Non-pigmented ciliary epithelial cell (primary cell): ENCODE results near the gene RIC1.
"Not testable (repeated sequence)": the region's sequence is repeated elsewhere in the genome, so short reads cannot be mapped to it uniquely, and the experiment has no call there.

Experiments
- DNase-seq: peaks from one replicate; pipeline ENCODE4 v3.0.0-alpha.2; 2010; ENCODE audit warnings: low read depth

RIC1 gene

DNA sequence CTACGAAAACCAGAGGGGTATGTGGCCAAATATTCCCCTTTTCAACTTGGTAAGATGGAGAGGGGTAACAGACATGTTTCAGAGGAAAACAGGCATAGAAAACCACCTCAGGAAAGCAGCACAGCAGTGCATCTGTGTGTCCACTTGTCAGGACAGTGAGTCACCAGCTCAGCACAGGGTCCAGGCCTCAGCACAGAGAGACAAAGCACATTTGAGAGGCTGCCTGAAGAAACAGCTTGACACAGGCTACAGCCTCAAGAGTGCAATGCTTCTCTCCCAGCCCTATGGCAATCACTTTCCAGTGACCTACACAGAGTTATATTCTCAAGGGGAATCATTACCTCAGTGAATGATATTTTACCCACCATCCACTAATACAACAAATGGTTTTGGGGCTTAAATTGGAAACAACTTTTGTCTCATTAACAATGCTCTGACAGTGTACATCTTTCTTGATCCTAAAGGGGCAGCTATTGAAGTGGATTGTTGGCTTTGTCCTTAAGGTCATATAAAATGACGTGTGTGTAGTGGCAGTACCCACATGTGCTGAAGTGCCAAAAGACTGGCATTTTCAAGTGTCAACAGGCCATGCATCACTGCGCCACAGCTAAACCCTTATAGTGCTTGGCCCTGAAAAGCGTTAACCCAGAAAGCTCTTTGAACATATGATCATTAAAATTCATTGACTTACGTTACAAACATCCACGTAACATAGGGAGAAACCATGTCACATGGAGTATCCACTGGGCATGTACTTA lies 157.6 kb downstream of the RIC1 start:
- no peak for DNase-seq

DNA sequence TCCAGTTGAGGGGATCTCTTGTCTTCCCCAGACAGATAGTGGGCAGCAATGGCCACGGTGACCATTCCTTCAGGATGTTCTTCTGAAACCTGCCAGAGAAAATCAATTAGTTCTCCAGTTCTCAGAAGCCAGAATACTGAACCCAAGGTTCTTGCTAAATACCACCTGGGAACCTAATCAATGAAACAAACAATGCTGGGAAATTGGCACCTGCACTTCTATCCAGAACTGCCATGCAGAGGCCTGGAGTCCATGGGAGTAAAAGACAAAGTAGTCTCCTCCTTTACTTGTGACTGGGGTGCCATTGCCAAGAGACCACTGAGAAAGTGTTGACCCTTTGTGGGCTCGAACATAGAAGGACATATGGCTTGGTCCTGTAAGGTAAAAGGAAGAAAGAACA lies 158.3 kb downstream of the RIC1 start:
- no peak for DNase-seq

DNA sequence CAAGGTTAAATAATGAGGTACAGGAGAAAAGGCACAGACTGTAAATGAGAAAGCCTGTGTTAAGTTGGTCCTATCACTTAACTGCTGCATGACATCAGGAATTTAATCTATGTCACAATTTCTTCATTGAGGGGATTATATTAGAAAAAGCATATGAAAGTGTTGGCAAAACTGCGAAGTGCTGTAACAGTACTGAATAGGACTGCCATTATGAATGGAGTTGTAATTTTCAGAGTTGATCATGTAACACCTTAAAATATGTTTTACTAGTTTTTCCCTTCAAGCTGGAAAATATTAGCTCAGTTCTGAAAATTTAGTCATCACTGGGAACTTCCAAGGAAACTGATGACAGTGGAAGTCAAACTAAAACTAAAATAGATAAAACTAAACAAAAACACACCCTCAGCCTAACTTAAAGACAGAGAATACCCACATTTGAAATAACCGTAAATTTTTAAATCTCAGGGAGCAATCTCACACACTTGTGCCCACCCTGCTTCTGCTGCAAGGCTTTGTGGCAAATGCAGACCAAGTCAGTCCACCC lies 158.9 kb downstream of the RIC1 start:
- DNase-seq: no peak

DNA sequence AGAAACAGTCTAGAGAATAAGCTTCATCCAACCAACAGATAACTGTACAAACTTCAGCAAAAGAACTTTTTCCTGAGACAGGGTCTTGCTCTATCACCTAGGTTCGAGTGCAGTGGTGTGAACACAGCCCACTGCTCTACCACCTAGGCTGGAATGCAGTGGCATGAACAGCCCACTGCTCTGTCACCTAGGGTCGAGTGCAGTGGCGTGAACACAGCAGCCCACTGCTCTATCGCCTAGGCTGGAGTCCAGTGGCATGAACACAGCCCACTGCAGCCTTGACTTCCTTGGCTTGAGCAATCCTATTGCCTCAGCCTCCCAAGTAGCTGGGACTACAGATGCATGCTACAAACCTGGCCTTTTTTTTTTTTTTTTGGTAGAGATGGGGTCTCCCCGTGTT lies 160.6 kb downstream of the RIC1 start:
- no peak for DNase-seq

DNA sequence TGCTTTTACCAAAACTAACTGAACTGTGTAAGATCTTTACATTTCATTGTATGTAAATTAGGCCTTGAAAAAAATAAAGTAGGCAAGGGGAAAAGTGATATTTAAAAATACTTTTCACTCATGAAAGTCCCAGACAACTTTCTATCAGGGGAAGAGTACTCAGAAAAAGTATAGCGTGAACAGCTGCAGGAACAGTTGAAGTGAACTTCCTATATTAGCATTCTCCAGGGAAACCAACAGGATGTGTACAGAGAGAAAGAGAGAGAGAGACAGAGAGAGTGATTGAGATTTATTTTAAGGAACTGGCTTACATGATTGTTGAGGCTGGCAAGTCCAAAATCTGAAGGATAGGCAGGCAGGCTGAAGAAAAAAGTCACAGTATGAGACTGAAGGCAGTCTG lies 162.0 kb downstream of the RIC1 start:
- DNase-seq: no peak

DNA sequence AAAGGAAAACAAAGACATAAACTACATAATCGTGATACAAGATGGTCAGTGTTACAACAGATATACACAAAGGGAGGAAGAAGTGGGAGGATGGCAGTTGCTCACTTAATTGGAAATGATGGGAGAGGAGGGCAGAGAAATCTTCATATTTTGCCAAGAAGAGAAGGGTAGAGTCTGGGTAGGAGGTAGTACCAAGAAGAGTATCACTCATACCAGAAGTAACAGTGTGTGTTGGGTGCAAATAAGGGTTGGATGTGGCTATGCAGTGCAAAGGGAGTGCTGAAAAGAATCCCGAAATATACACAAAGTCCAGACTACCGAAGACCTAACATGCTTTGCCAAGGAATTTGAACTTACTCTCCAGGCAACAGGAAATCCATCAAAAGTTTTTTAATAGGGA lies 163.0 kb downstream of the RIC1 start:
- DNase-seq: no peak

DNA sequence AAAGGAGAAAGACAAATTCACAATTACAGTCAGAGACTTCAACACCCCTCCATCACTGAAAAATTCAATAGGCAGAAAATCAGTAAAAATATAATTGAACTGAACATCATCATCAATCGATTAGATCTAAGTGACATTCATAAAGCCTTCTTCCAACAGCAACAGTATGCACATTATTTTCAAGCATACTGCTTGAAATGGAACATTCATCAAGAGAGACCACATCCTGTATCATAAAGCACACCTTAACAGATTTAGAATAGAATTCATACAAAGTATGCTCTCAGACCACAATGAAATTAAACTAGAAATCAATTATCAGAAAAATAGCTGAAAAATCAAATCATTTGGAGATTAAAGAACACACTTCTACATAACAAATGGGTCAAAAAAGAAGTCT lies 164.9 kb downstream of the RIC1 start:
- no peak for DNase-seq

DNA sequence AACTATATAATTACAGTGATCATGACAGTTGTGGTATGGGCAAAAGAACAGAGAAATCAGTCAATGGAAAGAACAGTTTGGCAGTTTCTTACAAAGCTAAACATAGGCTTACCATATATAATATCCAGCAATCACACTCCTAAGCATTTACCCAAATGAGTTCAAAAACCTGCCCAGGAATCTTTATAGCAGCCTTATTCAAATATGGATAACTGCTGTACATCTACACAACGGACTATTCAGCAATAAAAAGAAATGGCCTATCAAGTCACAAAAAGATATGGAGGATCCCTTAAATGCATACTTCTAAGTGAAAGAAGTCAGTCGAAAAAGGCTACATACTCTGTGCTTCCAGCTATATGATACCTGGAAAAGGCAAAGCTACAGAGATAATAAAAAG lies 167.4 kb downstream of the RIC1 start:
- no peak for DNase-seq

DNA sequence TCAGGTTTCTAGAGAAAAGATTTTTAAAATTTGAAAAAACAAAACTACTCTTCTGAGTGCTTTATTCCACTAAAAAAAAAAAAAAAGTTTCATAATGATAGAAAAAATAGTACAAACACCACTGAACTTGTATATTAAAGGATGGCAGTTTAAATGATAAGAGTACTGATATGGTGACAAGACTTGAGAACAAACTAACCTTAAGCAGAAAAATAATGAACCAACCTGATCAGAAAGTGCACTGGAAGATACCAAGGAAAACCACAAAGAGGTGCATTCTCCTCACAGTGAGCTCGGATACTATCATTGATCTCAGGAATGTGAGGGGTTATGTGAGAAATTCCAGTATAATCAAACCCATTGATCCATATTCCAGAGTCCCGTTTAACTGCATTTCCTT lies 169.7 kb downstream of the RIC1 start:
- no peak for DNase-seq

DNA sequence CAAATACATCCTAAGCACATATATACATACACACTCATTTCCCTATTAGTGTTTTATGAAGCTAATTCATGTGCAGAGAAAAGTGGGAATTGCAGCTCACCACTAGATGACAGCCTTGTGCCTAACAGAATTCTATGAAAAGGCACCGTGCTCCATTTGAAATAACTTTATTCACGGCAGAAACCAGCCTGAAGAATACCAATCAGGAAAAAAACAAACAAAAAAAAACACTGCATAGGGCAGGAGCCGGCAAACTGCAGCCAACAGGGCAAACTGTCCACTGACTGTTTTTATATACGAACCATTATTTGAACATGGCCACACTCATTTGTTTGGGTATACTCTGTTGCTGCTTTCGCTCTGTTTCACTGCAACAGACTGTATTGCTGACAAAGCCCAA lies 170.4 kb downstream of the RIC1 start:
- DNase-seq: no peak

DNA sequence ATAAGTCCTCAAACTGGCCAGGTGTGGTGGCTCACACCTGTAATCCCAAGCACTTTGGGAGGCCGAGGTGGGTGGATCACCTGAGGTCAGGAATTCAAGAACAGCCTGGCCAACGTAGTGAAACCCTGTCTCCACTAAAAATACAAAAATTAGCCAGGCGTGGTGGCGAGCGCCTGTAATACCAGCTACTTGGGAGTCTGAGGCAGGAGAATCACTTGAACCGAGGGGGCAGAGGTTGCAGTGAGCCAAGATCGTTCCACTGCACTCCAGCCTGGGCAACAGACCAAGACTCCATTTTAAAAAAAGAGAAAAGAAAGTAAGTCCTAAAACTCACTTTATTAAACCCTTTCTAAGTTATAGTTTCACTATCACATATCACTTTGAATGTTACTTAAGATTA lies 171.5 kb downstream of the RIC1 start:
- DNase-seq: not testable (repeated sequence)

DNA sequence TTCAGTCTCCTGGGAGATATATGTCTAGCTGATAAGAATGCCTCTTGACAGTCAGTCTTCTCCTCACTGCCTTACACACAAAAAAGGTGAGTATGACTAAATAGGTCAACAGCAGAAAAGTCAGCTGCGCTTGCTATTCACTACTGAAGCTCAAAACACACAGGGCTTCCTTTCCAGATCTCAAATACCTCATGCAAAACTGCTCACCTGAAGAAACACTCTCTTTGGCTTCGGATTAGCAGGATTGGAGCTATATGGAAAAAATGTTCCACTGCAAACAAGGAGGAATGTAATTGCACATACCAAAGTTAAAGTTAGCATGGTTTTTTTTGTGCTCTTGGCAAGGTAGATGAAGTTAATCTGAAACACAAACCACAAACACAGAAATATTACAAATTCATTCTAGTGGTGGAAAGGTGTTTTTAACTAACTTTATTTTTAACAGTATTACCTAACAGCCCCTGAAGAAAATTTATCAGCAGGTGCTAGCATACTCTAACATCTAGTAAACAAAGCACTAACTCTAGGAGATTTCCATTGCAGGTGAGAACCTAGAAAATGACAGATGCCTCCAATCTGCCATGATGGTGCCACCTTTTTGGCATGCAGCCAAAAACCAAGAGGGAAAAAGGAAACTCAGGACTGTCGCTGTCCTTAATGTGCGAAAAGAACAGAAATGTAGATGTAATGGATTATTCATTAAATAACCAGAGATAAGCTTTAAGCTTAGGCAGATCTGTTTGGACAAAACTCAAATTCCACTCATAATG lies 172.2 kb downstream of the RIC1 start:
- DNase-seq: no peak

DNA sequence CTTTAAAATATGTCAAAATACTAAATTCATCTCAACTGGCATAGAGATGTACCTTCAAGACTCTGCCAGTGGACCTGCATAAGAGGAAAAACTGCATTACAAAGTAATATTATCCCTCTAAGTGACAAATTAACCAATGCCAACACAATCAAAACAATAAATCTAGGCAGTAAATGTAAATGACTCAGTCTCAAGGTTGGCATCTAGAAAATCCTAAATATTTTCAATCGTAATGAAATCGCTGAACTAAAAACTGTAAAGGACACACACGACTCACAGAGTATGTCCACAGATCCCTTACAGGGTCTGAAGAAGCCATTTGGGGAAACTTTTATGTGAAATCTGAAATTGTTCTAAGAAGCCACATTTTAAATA lies 172.8 kb downstream of the RIC1 start:
- DNase-seq: no peak

DNA sequence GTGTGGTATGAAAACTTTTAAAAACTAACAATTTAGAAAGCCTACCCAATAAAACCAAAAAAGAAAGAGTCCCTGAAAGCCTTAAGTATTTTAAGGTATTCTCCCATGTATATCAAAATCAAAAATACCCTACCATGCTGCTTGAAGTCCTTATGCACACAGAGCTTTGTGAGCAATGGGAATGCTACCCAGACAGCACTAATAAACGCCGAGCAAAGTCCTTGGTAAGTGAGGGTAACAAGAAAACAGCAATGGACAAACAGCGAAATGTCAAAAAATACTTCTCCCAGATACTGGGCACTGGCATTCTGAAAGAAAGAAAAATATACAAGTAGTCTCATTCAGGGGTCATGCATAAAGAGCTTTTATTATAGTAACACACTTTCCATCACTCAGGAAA lies 176.6 kb downstream of the RIC1 start:
- DNase-seq: no peak

DNA sequence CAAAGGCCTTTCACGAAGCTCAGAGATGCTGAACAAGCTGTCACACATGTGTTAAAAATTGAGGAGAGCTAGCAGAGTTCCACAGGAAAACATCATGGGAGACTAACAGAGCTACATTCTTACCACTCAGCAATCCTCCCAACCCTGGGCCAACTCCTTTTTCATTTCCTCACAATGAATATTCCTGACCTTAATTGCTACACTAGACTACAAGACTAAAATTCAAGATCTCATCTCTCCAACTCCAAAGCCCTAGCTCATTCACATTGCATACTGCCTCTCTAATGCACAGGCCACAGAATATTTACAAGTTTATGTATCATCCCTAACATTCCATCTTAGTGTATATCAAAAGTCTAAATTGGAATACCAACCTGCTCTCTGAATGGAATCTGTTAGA lies 182.8 kb downstream of the RIC1 start:
- DNase-seq: no peak

DNA sequence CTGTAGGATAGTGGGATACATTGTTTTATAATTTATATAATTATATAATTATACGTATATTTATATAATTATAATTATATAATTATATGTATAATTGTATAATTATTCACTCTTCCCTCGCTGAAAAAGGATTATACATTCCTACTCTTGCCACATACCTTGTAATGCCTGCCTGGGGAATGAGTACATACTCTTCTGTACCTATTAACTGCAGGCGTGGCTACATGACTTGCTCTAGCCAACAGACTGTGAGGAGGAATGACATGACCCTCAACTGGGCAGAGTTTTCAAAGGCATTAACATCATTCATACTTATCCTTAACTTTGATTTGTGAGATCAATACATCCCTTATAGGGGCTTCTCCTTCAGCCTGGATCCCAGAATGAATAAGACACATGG lies 184.9 kb downstream of the RIC1 start:
- DNase-seq: no peak

DNA sequence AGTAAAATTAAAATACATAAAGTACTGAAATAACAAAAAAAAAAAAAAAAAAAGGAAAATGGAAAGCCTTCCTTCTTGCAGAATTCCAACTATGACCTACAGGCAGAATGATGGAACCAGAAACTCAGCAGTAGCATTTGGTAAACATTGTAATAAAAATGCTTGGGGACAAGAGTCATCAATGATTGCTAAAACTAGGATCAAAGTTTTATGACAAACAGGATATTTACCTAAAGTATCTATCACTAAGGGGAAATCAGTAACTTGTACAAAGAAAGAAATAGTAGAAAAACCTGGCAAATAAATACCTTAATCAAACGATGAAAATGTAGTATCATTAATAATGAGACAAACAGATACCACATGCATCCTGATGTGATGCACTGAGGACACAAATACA lies 186.6 kb downstream of the RIC1 start:
- no peak for DNase-seq

DNA sequence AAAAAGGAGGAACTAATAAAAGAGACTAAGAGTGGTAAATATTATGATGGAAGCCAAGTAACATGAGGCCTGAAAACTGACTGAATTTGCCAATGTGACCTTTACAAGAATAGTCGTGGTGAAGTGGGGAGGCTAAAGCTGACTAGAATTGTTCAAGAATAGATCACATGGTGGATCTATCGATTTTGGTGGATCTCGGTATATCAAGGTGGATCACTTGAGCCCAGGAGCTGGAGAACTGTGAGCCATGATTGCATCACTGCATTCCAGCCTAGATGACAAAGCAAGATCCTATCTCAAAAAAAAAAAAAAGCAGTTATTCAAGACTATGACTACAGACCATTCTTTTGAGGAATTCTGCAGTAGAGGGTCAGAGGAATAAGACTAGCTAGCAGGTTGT lies 189.0 kb downstream of the RIC1 start:
- DNase-seq: peak; percentile 43

DNA sequence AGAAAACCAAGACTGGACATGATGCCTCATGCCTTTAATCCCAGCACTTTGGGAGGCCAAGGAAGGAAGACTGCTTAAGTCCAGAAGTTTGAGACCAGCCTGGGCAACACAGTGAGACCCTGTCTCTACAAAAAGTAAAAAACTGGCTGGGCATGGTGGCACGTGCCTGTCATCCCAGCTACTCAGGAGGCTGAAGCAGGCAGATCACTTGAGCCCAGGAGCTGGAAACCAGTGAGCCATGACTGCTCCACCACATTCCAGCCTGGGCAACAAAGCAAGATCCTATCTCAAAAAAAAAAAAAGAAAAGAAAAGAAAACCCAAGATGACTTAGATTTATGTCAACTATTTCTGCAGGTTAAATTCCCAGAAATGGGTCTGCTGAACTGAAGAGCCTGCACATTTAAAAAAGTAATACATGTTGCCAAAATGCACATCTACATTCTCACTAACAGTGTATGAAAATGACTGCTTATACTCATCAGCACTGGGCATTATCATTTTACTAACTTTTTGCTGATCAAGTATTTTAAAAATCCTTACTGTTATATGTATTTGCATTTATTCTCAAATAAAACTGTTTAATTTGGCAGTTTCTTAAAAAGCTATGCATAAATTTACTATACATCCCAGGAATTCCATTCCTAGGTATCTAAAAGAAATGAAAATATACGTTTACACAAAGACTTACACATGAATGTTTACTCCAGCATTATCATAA lies 189.7 kb downstream of the RIC1 start:
- no peak for DNase-seq

DNA sequence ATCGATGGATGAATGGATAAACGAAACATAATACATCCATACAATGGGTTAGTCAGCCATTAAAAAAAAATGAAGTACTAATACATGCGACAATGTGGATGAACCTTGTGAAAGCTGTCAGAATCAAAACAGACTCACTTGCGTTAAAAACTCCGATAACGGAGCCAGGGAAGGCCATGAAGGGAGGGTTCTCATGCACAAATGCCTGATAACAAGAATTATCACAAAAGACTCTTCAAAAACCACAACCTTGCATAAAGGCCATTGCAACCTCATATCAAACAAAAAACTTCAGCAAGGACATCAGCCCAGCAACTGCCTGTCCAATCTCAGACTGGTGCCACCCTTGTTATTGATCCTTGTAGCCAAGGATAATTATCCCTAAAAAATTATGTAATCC lies 190.3 kb downstream of the RIC1 start:
- no peak for DNase-seq

DNA sequence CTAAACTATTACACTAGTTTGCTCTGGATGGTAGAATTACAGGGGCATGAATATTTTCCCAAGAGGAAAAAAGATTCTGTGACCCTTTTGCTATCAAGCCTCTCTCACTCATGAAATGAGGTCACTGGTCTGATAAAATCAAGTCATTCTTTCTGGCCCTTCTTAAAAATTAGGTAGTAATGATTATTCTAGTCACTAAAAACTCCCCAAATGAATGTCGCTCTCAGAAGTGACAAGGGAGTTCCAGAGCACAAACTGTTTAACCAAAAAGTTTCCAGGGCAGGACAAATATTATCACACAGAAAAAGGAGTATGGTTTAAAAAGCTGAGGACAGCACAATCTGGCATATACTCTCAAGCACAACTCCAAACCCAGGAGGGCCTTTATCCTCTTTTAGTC lies 191.5 kb downstream of the RIC1 start:
- no peak for DNase-seq

DNA sequence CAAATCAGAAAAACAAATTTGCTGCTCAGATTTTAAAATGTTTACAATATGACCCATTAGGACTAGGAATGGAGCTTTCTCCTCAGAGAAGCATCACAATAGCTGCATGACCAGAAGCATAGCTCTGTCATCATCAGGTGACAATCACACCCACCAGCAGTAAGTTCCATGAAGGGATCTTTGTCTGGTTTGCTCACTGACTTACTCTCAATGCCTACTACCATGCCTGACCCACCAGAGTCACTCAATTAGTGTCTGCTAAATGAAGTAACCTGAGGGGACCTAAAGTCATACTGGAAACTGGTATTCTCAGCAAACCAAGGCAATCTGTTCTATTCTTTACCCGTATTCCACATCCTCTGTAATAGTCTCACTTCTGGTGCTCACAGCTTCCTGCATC lies 196.3 kb downstream of the RIC1 start:
- DNase-seq: no peak
